Natural killer cell treated with Interleukin-12 subunit alpha and Interleukin-12 subunit beta and Interleukin-15 and Interleukin-18, amount 100 ng/mL, for 72 hours (primary cell): Measurements from ENCODE around the gene RETSAT. TPM values are rescaled to one million over a fixed set of nuclear protein-coding genes. Genes with fewer than 3 reads are reported as not detected.
"Not testable (repeated sequence)": the region's sequence is repeated elsewhere in the genome, so short reads cannot be mapped to it uniquely, and the experiment has no call there.

ENCODE experiments used
- ATAC-seq, 2 donors: fragments of 150-1000 bp; cut with Tn5 transposase in 1 of 2; sonication (Bioruptor Pico), chemical (Tn5 transposase) in 1 of 2; 2 replicates each; pipeline ENCODE4 v1.10.0; 2021
- DNase-seq: peaks from one replicate; pipeline ENCODE4 v3.0.0; 2022; ENCODE audit warnings: low spot score
- H3K27ac Mint-ChIP-seq, 2 donors: 1 replicate in 1 of 2; 2 replicates in 1 of 2; pipeline ENCODE4 v1.8.0; 2022; ENCODE audit warnings: mixed read lengths in 2 of 2, mild to moderate bottlenecking in 1 of 2, moderate library complexity in 1 of 2
- H3K27me3 Mint-ChIP-seq, 2 donors: 1 replicate in 1 of 2; 2 replicates in 1 of 2; pipeline ENCODE4 v1.8.0; 2022; ENCODE audit warnings: mixed read lengths in 2 of 2
- H3K36me3 Mint-ChIP-seq: one replicate; pipeline ENCODE4 v1.8.0; 2022; ENCODE audit warnings: mixed read lengths
- H3K4me1 Mint-ChIP-seq, 2 donors: 1 replicate in 1 of 2; 2 replicates in 1 of 2; pipeline ENCODE4 v1.8.0; 2022; ENCODE audit warnings: low read depth in 2 of 2, mixed read lengths in 2 of 2, mild to moderate bottlenecking in 1 of 2
- H3K4me3 Mint-ChIP-seq: one replicate; pipeline ENCODE4 v1.8.0; 2022; ENCODE audit warnings: mixed read lengths
- H3K9me3 Mint-ChIP-seq: 2 replicates; pipeline ENCODE4 v1.8.0; 2022; ENCODE audit warnings: mixed read lengths
- total RNA-seq, 2 donors: library from RNA; stranded (reverse); gene quantifications; one replicate each; pipeline ENCODE4 v1.2.3, GENCODE V29; 2022

RETSAT gene
- total RNA-seq, 2 donors from 2014 or later, result 25.5 to 32.7 TPM

GRCh38 chr2:85367180-85367579, 12.9 kb upstream of the RETSAT start:
- ATAC-seq, result no peak
- Mint-ChIP-seq H3K36me3 (peaks cover 5% of the 10 kb centered on the region), H3K9me3 (no peaks in the 10 kb centered on the region), H3K27me3 (no peaks in the 10 kb centered on the region), H3K4me1 (no peaks in the 10 kb centered on the region), H3K4me3 (no peak overlapping the region), H3K27ac (no peak overlapping the region)
- no peak for DNase-seq

GRCh38 chr2:85362653-85363387, 8.5 kb upstream of the RETSAT start:
- not testable (repeated sequence) for ATAC-seq, DNase-seq, H3K36me3 Mint-ChIP-seq, H3K27me3 Mint-ChIP-seq, H3K4me1 Mint-ChIP-seq, H3K27ac Mint-ChIP-seq, H3K9me3 Mint-ChIP-seq, H3K4me3 Mint-ChIP-seq

GRCh38 chr2:85357736-85358135, 3.4 kb upstream of the RETSAT start:
- peaks cover 28 to 31% of the 10 kb centered on the region in 2 donors for H3K4me1 Mint-ChIP-seq
- H3K27me3 Mint-ChIP-seq, result no peaks in the 10 kb centered on the region
- H3K27ac Mint-ChIP-seq, result no peak overlapping the region
- ATAC-seq (no peak), DNase-seq (no peak)
- no peaks in the 10 kb centered on the region for H3K9me3 Mint-ChIP-seq
- peaks cover 10% of the 10 kb centered on the region for H3K36me3 Mint-ChIP-seq
- H3K4me3 Mint-ChIP-seq, result no peak overlapping the region

- H3K9me3 Mint-ChIP-seq, result no peaks in the 10 kb centered on the region
- no peaks in the 10 kb centered on the region for H3K27me3 Mint-ChIP-seq
- H3K4me3 Mint-ChIP-seq, result no peak overlapping the region
- DNase-seq (no peak), ATAC-seq (no peak)
- no peak overlapping the region for H3K27ac Mint-ChIP-seq
- H3K4me1 Mint-ChIP-seq, result peaks cover 28 to 32% of the 10 kb centered on the region in 2 donors
- H3K36me3 Mint-ChIP-seq, result peaks cover 10% of the 10 kb centered on the region
These were observed 1.9 kb upstream of the RETSAT start for GRCh38 chr2:85356186-85356585.

GRCh38 chr2:85355521-85355920, 1.2 kb upstream of the RETSAT start:
- ATAC-seq, result no peak
- H3K4me3 Mint-ChIP-seq, result peak overlapping the region; percentile 99
- no peak for DNase-seq
- no peaks in the 10 kb centered on the region for H3K27me3 Mint-ChIP-seq
- H3K36me3 Mint-ChIP-seq, result peaks cover 10% of the 10 kb centered on the region
- peaks cover 28 to 32% of the 10 kb centered on the region in 2 donors for H3K4me1 Mint-ChIP-seq
- peak overlapping the region; percentile 91 to 97 for H3K27ac Mint-ChIP-seq
- no peaks in the 10 kb centered on the region for H3K9me3 Mint-ChIP-seq

- ATAC-seq (no peak), DNase-seq (no peak)
- Mint-ChIP-seq H3K27ac (peak overlapping the region; percentile 91 to 97), H3K27me3 (no peaks in the 10 kb centered on the region), H3K4me1 (peaks cover 28 to 32% of the 10 kb centered on the region in 2 donors), H3K9me3 (no peaks in the 10 kb centered on the region), H3K36me3 (peaks cover 10% of the 10 kb centered on the region), H3K4me3 (peak overlapping the region; percentile 99)
These were observed 714 bp upstream of the RETSAT start for GRCh38 chr2:85355073-85355410.

GRCh38 chr2:85353876-85354285, 447 bp downstream of the RETSAT start:
- Mint-ChIP-seq H3K4me1 (peaks cover 23 to 32% of the 10 kb centered on the region in 2 donors), H3K27ac (peak overlapping the region; percentile 91 to 97), H3K36me3 (peaks cover 10% of the 10 kb centered on the region), H3K9me3 (no peaks in the 10 kb centered on the region), H3K4me3 (peak overlapping the region; percentile 99), H3K27me3 (no peaks in the 10 kb centered on the region)
- DNase-seq (no peak), ATAC-seq (peak; percentile 1)

- DNase-seq (no peak), ATAC-seq (no peak)
- no peak overlapping the region for H3K27ac Mint-ChIP-seq
- no peak overlapping the region for H3K4me3 Mint-ChIP-seq
- H3K27me3 Mint-ChIP-seq, result no peaks in the 10 kb centered on the region
- no peaks in the 10 kb centered on the region for H3K4me1 Mint-ChIP-seq
- no peaks in the 10 kb centered on the region for H3K9me3 Mint-ChIP-seq
- H3K36me3 Mint-ChIP-seq, result peaks cover 6% of the 10 kb centered on the region
These were observed 6.7 kb downstream of the RETSAT start for GRCh38 chr2:85347599-85347998.

GRCh38 chr2:85344356-85344954, 9.9 kb downstream of the RETSAT start:
- no peak for DNase-seq

GRCh38 chr2:85343207-85343895, 11.0 kb downstream of the RETSAT start:
- H3K27ac Mint-ChIP-seq, H3K36me3 Mint-ChIP-seq, H3K4me1 Mint-ChIP-seq, DNase-seq, H3K27me3 Mint-ChIP-seq, H3K9me3 Mint-ChIP-seq, H3K4me3 Mint-ChIP-seq: not testable (repeated sequence)
- peak in 1 of 2 donors; percentile 18 for ATAC-seq

More at GRCh38 chr2:85344356-85344954, 9.9 kb downstream of the RETSAT start:
- peaks cover 6% of the 10 kb centered on the region for H3K36me3 Mint-ChIP-seq
- no peaks in the 10 kb centered on the region for H3K27me3 Mint-ChIP-seq
- no peaks in the 10 kb centered on the region for H3K4me1 Mint-ChIP-seq
- H3K9me3 Mint-ChIP-seq, result no peaks in the 10 kb centered on the region
- H3K27ac Mint-ChIP-seq, result no peak overlapping the region
- no peak overlapping the region for H3K4me3 Mint-ChIP-seq
- peak in 1 of 2 donors; percentile 34 for ATAC-seq

- Mint-ChIP-seq H3K9me3 (no peaks in the 10 kb centered on the region), H3K4me1 (no peaks in the 10 kb centered on the region), H3K36me3 (no peaks in the 10 kb centered on the region), H3K27me3 (no peaks in the 10 kb centered on the region), H3K4me3 (no peak overlapping the region), H3K27ac (no peak overlapping the region)
- ATAC-seq (no peak), DNase-seq (no peak)
These were observed 12.2 kb downstream of the RETSAT start for GRCh38 chr2:85342156-85342555.

GRCh38 chr2:85341269-85342029, 12.9 kb downstream of the RETSAT start:
- no peak for DNase-seq
- Mint-ChIP-seq H3K36me3 (no peaks in the 10 kb centered on the region), H3K4me1 (no peaks in the 10 kb centered on the region), H3K9me3 (no peaks in the 10 kb centered on the region), H3K4me3 (no peak overlapping the region), H3K27me3 (no peaks in the 10 kb centered on the region), H3K27ac (no peak overlapping the region)
- no peak for ATAC-seq

GRCh38 chr2:85340034-85340892, 14.1 kb downstream of the RETSAT start:
- no peaks in the 10 kb centered on the region for H3K9me3 Mint-ChIP-seq
- H3K36me3 Mint-ChIP-seq, result no peaks in the 10 kb centered on the region
- no peaks in the 10 kb centered on the region for H3K4me1 Mint-ChIP-seq
- no peak overlapping the region for H3K4me3 Mint-ChIP-seq
- no peaks in the 10 kb centered on the region for H3K27me3 Mint-ChIP-seq
- ATAC-seq, result no peak
- no peak overlapping the region for H3K27ac Mint-ChIP-seq
- no peak for DNase-seq
